Trophoblast cell (in vitro differentiated cells and primary cell): Measurements from ENCODE around the gene KCNJ10.
A peak's percentile ranks its signal among the peaks of the same experiment; 100 is the strongest.

Experiments used
- DNase-seq, 2 donors: peaks; one replicate each; pipeline ENCODE4 v3.0.0-alpha.2; 2016
- H2AFZ ChIP-seq: 2 replicates; pipeline ENCODE4 v1.6.1; 2013; ENCODE audit warnings: low read length, moderate library complexity, mild to moderate bottlenecking; ENCODE audit not compliant: insufficient read depth, poor library complexity
- H2AK5ac ChIP-seq: 2 replicates; pipeline ENCODE4 v1.6.1; 2013; ENCODE audit warnings: mild to moderate bottlenecking, low read length
- H2BK120ac ChIP-seq: 2 replicates; pipeline ENCODE4 v1.6.1; 2013; ENCODE audit warnings: low read length, mild to moderate bottlenecking, moderate library complexity; ENCODE audit not compliant: insufficient read depth, poor library complexity
- H2BK12ac ChIP-seq: 2 replicates; pipeline ENCODE4 v1.6.1; 2013; ENCODE audit warnings: mild to moderate bottlenecking, low read length, moderate library complexity
- H2BK5ac ChIP-seq: 2 replicates; pipeline ENCODE4 v1.6.1; 2013; ENCODE audit warnings: low read length, low read depth, moderate library complexity, mild to moderate bottlenecking; ENCODE audit not compliant: poor library complexity
- H3K14ac ChIP-seq: 2 replicates; pipeline ENCODE4 v1.6.1; 2013; ENCODE audit warnings: mild to moderate bottlenecking, low read length
- H3K18ac ChIP-seq: 2 replicates; pipeline ENCODE4 v1.6.1; 2013; ENCODE audit warnings: mild to moderate bottlenecking, low read length
- H3K23ac ChIP-seq: 2 replicates; pipeline ENCODE4 v1.6.1; 2013; ENCODE audit warnings: low read length
- H3K27ac ChIP-seq: 2 replicates; pipeline ENCODE4 v1.5.1; 2013; ENCODE audit warnings: low read depth, mild to moderate bottlenecking, inconsistent platforms, low read length, moderate library complexity
- H3K27me3 ChIP-seq: 2 replicates; pipeline ENCODE4 v1.6.1; 2013; ENCODE audit warnings: inconsistent platforms, mild to moderate bottlenecking, low read length, moderate library complexity; ENCODE audit not compliant: insufficient read depth
- H3K36me3 ChIP-seq, 2 experiments: 1 replicate in 1 of 2; 2 replicates in 1 of 2; pipeline ENCODE4 v1.6.1; 2013; ENCODE audit warnings: low read length in 2 of 2, mild to moderate bottlenecking in 2 of 2, moderate library complexity in 1 of 2; ENCODE audit not compliant: insufficient read depth in 2 of 2, control insufficient read depth in 1 of 2
- H3K4ac ChIP-seq: 2 replicates; pipeline ENCODE4 v1.6.1; 2013; ENCODE audit warnings: low read depth, mild to moderate bottlenecking, low read length, moderate library complexity
- H3K4me1 ChIP-seq, 2 experiments: 1 replicate in 1 of 2; 2 replicates in 1 of 2; pipeline ENCODE4 v1.6.1; 2013; ENCODE audit warnings: low read length in 2 of 2, mild to moderate bottlenecking in 2 of 2, moderate library complexity in 1 of 2; ENCODE audit not compliant: insufficient read depth in 2 of 2, control insufficient read depth in 1 of 2
- H3K4me2 ChIP-seq: 2 replicates; pipeline ENCODE4 v1.6.1; 2013; ENCODE audit warnings: inconsistent platforms, mild to moderate bottlenecking, low read length, moderate library complexity
- H3K4me3 ChIP-seq: 2 replicates; pipeline ENCODE4 v1.5.1; 2013; ENCODE audit warnings: mild to moderate bottlenecking, low read depth, low read length, inconsistent platforms
- H3K79me1 ChIP-seq: one replicate; pipeline ENCODE4 v1.6.1; 2013; ENCODE audit warnings: low read length
- H3K79me2 ChIP-seq: 2 replicates; pipeline ENCODE4 v1.6.1; 2013; ENCODE audit warnings: low read length, mild to moderate bottlenecking; ENCODE audit not compliant: control insufficient read depth, insufficient read depth, poor library complexity
- H3K9ac ChIP-seq: 2 replicates; pipeline ENCODE4 v1.6.1; 2013; ENCODE audit warnings: mild to moderate bottlenecking, low read length
- H3K9me3 ChIP-seq: 2 replicates; pipeline ENCODE4 v1.6.1; 2013; ENCODE audit warnings: low read depth, mild to moderate bottlenecking, control low read depth, inconsistent platforms, low read length; ENCODE audit not compliant: insufficient read depth
- H4K12ac ChIP-seq: 2 replicates; pipeline ENCODE4 v1.6.1; 2013; ENCODE audit warnings: low read depth, mild to moderate bottlenecking, low read length, moderate library complexity
- H4K8ac ChIP-seq: 2 replicates; pipeline ENCODE4 v1.6.1; 2013; ENCODE audit warnings: low read depth, mild to moderate bottlenecking, low read length, moderate library complexity
- H4K91ac ChIP-seq: one replicate; pipeline ENCODE4 v1.6.1; 2013; ENCODE audit warnings: low read depth, mild to moderate bottlenecking, low read length, moderate library complexity
- WGBS: extraction: QIAGEN DNeasy Blood & Tissue Kit; methylation state at CpG from one replicate; pipeline ENCODE4 v1.1.7; 2013; ENCODE audit warnings: missing lambda C conversion rate; ENCODE audit not compliant: insufficient read length, insufficient coverage; ENCODE audit errors: extremely low coverage; 5-methylcytosine and 5-hydroxymethylcytosine counted together

The KCNJ10 gene

GRCh38 chr1:160061369-160062229 lies 8.4 kb downstream of the KCNJ10 start:
- no peak overlapping the region for H3K4ac ChIP-seq
- no peak overlapping the region for H2BK12ac ChIP-seq
- H3K79me2 ChIP-seq: no peaks in the 10 kb centered on the region
- H2BK5ac ChIP-seq: no peak overlapping the region
- no peak overlapping the region for H3K14ac ChIP-seq
- H3K4me2 ChIP-seq: no peak overlapping the region
- H4K91ac ChIP-seq: no peak overlapping the region
- H3K9ac ChIP-seq: no peak overlapping the region
- no peak for DNase-seq
- H3K4me3 ChIP-seq: no peak overlapping the region
- peaks cover 5 to 12% of the 10 kb centered on the region in 2 experiments for H3K4me1 ChIP-seq
- H2BK120ac ChIP-seq: no peak overlapping the region
- H3K79me1 ChIP-seq: no peaks in the 10 kb centered on the region
- H3K18ac ChIP-seq: no peak overlapping the region
- no CpG with 5 or more reads among the region's 15 CpGs for WGBS
- H3K27ac ChIP-seq: no peak overlapping the region
- no peak overlapping the region for H4K8ac ChIP-seq
- no peak overlapping the region for H2AFZ ChIP-seq
- H3K36me3 ChIP-seq: no peaks in the 10 kb centered on the region
- no peaks in the 10 kb centered on the region for H3K27me3 ChIP-seq
- no peak overlapping the region for H2AK5ac ChIP-seq
- no peak overlapping the region for H4K12ac ChIP-seq
- H3K23ac ChIP-seq: no peak overlapping the region
- H3K9me3 ChIP-seq: peaks cover 2% of the 10 kb centered on the region

- Histone ChIP-seq H2BK120ac (no peak overlapping the region), H2AFZ (no peak overlapping the region), H3K27ac (no peak overlapping the region), H3K79me1 (no peaks in the 10 kb centered on the region), H3K14ac (no peak overlapping the region), H4K12ac (no peak overlapping the region), H3K23ac (no peak overlapping the region), H4K91ac (no peak overlapping the region), H3K27me3 (no peaks in the 10 kb centered on the region), H3K4ac (no peak overlapping the region), H3K18ac (no peak overlapping the region), H3K36me3 (no peaks in the 10 kb centered on the region), H3K79me2 (no peaks in the 10 kb centered on the region), H3K4me3 (no peak overlapping the region), H4K8ac (no peak overlapping the region), H2BK12ac (no peak overlapping the region), H2AK5ac (no peak overlapping the region), H3K4me2 (no peak overlapping the region), H2BK5ac (no peak overlapping the region), H3K4me1 (peaks cover 0 to 5% of the 10 kb centered on the region in 2 experiments), H3K9ac (no peak overlapping the region), H3K9me3 (peaks cover 2% of the 10 kb centered on the region)
- no CpG with 5 or more reads among the region's 2 CpGs for whole genome bisulfite sequencing
- DNase-seq: peak in 1 of 2 donors; percentile 6
Observed at GRCh38 chr1:160058087-160058486, 11.9 kb downstream of the KCNJ10 start.

GRCh38 chr1:160056648-160057169 lies 13.3 kb downstream of the KCNJ10 start:
- H3K27ac ChIP-seq: no peak overlapping the region
- no peak overlapping the region for H2BK5ac ChIP-seq
- H3K18ac ChIP-seq: no peak overlapping the region
- no peak overlapping the region for H3K23ac ChIP-seq
- H2BK120ac ChIP-seq: no peak overlapping the region
- no peak overlapping the region for H3K4me2 ChIP-seq
- H2AFZ ChIP-seq: no peak overlapping the region
- H3K36me3 ChIP-seq: no peaks in the 10 kb centered on the region
- H3K9me3 ChIP-seq: no peaks in the 10 kb centered on the region
- no peak overlapping the region for H3K9ac ChIP-seq
- peaks cover 0 to 3% of the 10 kb centered on the region in 2 experiments for H3K4me1 ChIP-seq
- no peaks in the 10 kb centered on the region for H3K79me2 ChIP-seq
- H3K79me1 ChIP-seq: no peaks in the 10 kb centered on the region
- WGBS: no CpG with 5 or more reads among the region's 1 CpG
- H3K27me3 ChIP-seq: no peaks in the 10 kb centered on the region
- H3K4ac ChIP-seq: no peak overlapping the region
- DNase-seq: no peak
- no peak overlapping the region for H4K91ac ChIP-seq
- H3K4me3 ChIP-seq: no peak overlapping the region
- H2BK12ac ChIP-seq: no peak overlapping the region
- H3K14ac ChIP-seq: no peak overlapping the region
- no peak overlapping the region for H2AK5ac ChIP-seq
- no peak overlapping the region for H4K8ac ChIP-seq
- no peak overlapping the region for H4K12ac ChIP-seq

- no peaks in the 10 kb centered on the region for H3K27me3 ChIP-seq
- no peak overlapping the region for H2AK5ac ChIP-seq
- no peak overlapping the region for H3K4me2 ChIP-seq
- H2BK5ac ChIP-seq: no peak overlapping the region
- no peak overlapping the region for H4K12ac ChIP-seq
- H4K91ac ChIP-seq: no peak overlapping the region
- no peak overlapping the region for H2AFZ ChIP-seq
- H3K14ac ChIP-seq: no peak overlapping the region
- H2BK120ac ChIP-seq: no peak overlapping the region
- WGBS: no CpG with 5 or more reads among the region's 7 CpGs
- no peaks in the 10 kb centered on the region for H3K9me3 ChIP-seq
- H3K9ac ChIP-seq: no peak overlapping the region
- H3K23ac ChIP-seq: no peak overlapping the region
- H2BK12ac ChIP-seq: no peak overlapping the region
- H3K18ac ChIP-seq: no peak overlapping the region
- DNase-seq: peak in 1 of 2 donors; percentile 9
- no peaks in the 10 kb centered on the region for H3K4me1 ChIP-seq
- no peaks in the 10 kb centered on the region for H3K36me3 ChIP-seq
- H4K8ac ChIP-seq: no peak overlapping the region
- no peak overlapping the region for H3K27ac ChIP-seq
- H3K4me3 ChIP-seq: no peak overlapping the region
- no peaks in the 10 kb centered on the region for H3K79me1 ChIP-seq
- H3K79me2 ChIP-seq: no peaks in the 10 kb centered on the region
- no peak overlapping the region for H3K4ac ChIP-seq
Observed at GRCh38 chr1:160053548-160054365, 16.2 kb downstream of the KCNJ10 start.
